MM.1S (cell line): ENCODE results near the gene BFSP1.

Source experiments
- DNase-seq: peaks from one replicate; pipeline ENCODE4 v3.0.0-alpha.2; 2015
- H2AFZ ChIP-seq: fragments of 300-600 bp; sonication (generic); 2 replicates; pipeline ENCODE4 v1.6.0; 2016; ENCODE audit warnings: antibody characterized with exemption, low read length
- H3F3A ChIP-seq: fragments of 300-600 bp; sonication (generic); 2 replicates; pipeline ENCODE4 v1.6.1; 2016; ENCODE audit warnings: mild to moderate bottlenecking, antibody characterized with exemption, low read length, moderate library complexity, mixed read lengths; ENCODE audit not compliant: insufficient read depth
- H3K27ac ChIP-seq: fragments of 300-600 bp; sonication (generic); 2 replicates; pipeline ENCODE4 v1.5.1; 2016; ENCODE audit warnings: mild to moderate bottlenecking, low read length
- H3K27me3 ChIP-seq: fragments of 300-600 bp; sonication (generic); replicated peaks from 2 replicates; pipeline ENCODE4 v1.6.0; 2016; ENCODE audit warnings: low read length; ENCODE audit not compliant: insufficient read depth
- H3K36me3 ChIP-seq: fragments of 300-600 bp; sonication (generic); replicated peaks from 2 replicates; pipeline ENCODE4 v1.6.1; 2016; ENCODE audit warnings: mild to moderate bottlenecking, low read length, mixed read lengths; ENCODE audit not compliant: insufficient read depth
- H3K4me1 ChIP-seq: fragments of 300-600 bp; sonication (generic); 2 replicates; pipeline ENCODE4 v1.6.1; 2016; ENCODE audit warnings: low read length, mixed read lengths
- H3K4me2 ChIP-seq: fragments of 300-600 bp; sonication (generic); 2 replicates; pipeline ENCODE4 v1.6.0; 2016; ENCODE audit warnings: low read depth, low read length
- H3K4me3 ChIP-seq: fragments of 300-600 bp; sonication (generic); 2 replicates; pipeline ENCODE4 v1.5.1; 2016; ENCODE audit warnings: low read length, mixed read lengths
- H3K79me2 ChIP-seq: fragments of 300-600 bp; sonication (generic); 2 replicates; pipeline ENCODE4 v1.6.1; 2016; ENCODE audit warnings: mixed run types, low read length, mixed read lengths
- H3K9ac ChIP-seq: fragments of 300-600 bp; sonication (generic); 2 replicates; pipeline ENCODE4 v1.6.1; 2016; ENCODE audit warnings: low read length, mixed read lengths
- H3K9me2 ChIP-seq: fragments of 300-600 bp; sonication (generic); replicated peaks from 2 replicates; pipeline ENCODE4 v1.6.1; 2016; ENCODE audit warnings: mild to moderate bottlenecking, low read length, mixed read lengths; ENCODE audit not compliant: insufficient read depth
- H3K9me3 ChIP-seq: fragments of 300-600 bp; sonication (generic); replicated peaks from 2 replicates; pipeline ENCODE4 v1.6.1; 2016; ENCODE audit warnings: mild to moderate bottlenecking, low read length, mixed read lengths; ENCODE audit not compliant: insufficient read depth
- H4K20me1 ChIP-seq: fragments of 300-600 bp; sonication (generic); 2 replicates; pipeline ENCODE4 v1.6.1; 2016; ENCODE audit warnings: mild to moderate bottlenecking, low read length, moderate library complexity, mixed read lengths; ENCODE audit not compliant: insufficient read depth
- CTCF ChIP-seq: fragments of 300-600 bp; sonication (generic); IDR thresholded peaks from 2 replicates; pipeline ENCODE4 v1.5.1; 2016; ENCODE audit warnings: antibody characterized with exemption, low read length, mixed read lengths
- EZH2 ChIP-seq: fragments of 300-600 bp; sonication (generic); optimal IDR thresholded peaks from 2 replicates; pipeline ENCODE3; 2017; ENCODE audit warnings: low read depth, mild to moderate bottlenecking, antibody characterized with exemption, low read length, mixed read lengths
- EZH2phosphoT487 ChIP-seq: fragments of 300-600 bp; sonication (generic); IDR thresholded peaks from 2 replicates; pipeline ENCODE4 v1.6.1; 2018; ENCODE audit warnings: antibody characterized with exemption, low read length

BFSP1 gene

GRCh38 chr20:17542481-17542880 lies 11.3 kb upstream of the BFSP1 start:
- Histone ChIP-seq H3F3A (no peaks in the 10 kb centered on the region), H3K9ac (no peak overlapping the region), H3K36me3 (no peaks in the 10 kb centered on the region), H3K27ac (no peak overlapping the region), H3K27me3 (no peaks in the 10 kb centered on the region), H3K4me2 (no peak overlapping the region), H3K9me2 (no peaks in the 10 kb centered on the region), H2AFZ (no peak overlapping the region), H4K20me1 (no peaks in the 10 kb centered on the region), H3K4me3 (no peak overlapping the region), H3K9me3 (no peaks in the 10 kb centered on the region), H3K4me1 (no peaks in the 10 kb centered on the region), H3K79me2 (no peaks in the 10 kb centered on the region)
- no peak for DNase-seq
- no peak for TF ChIP-seq EZH2phosphoT487
- TF ChIP-seq EZH2: no peak
- TF ChIP-seq CTCF: no peak

- H3K9me2 ChIP-seq: no peaks in the 10 kb centered on the region
- no peaks in the 10 kb centered on the region for H3K27me3 ChIP-seq
- no peak for DNase-seq
- H3K27ac ChIP-seq: no peak overlapping the region
- H3F3A ChIP-seq: no peaks in the 10 kb centered on the region
- no peak overlapping the region for H3K4me2 ChIP-seq
- no peaks in the 10 kb centered on the region for H3K4me1 ChIP-seq
- H3K36me3 ChIP-seq: no peaks in the 10 kb centered on the region
- no peaks in the 10 kb centered on the region for H4K20me1 ChIP-seq
- no peak overlapping the region for H3K9ac ChIP-seq
- H2AFZ ChIP-seq: no peak overlapping the region
- no peak overlapping the region for H3K4me3 ChIP-seq
- TF ChIP-seq EZH2 (no peak), EZH2phosphoT487 (no peak), CTCF (no peak)
- H3K79me2 ChIP-seq: no peaks in the 10 kb centered on the region
- H3K9me3 ChIP-seq: no peaks in the 10 kb centered on the region
These were observed 10.8 kb upstream of the BFSP1 start for GRCh38 chr20:17541996-17542395.

- H3K9me2 ChIP-seq: no peaks in the 10 kb centered on the region
- H3K9me3 ChIP-seq: no peaks in the 10 kb centered on the region
- H4K20me1 ChIP-seq: no peaks in the 10 kb centered on the region
- H2AFZ ChIP-seq: no peak overlapping the region
- no peaks in the 10 kb centered on the region for H3K27me3 ChIP-seq
- H3K4me3 ChIP-seq: no peak overlapping the region
- H3K4me2 ChIP-seq: no peak overlapping the region
- no peak for DNase-seq
- TF ChIP-seq CTCF: no peak
- no peak for TF ChIP-seq EZH2phosphoT487
- no peak for TF ChIP-seq EZH2
- no peaks in the 10 kb centered on the region for H3K36me3 ChIP-seq
- H3K27ac ChIP-seq: no peak overlapping the region
- no peaks in the 10 kb centered on the region for H3K79me2 ChIP-seq
- H3K4me1 ChIP-seq: no peaks in the 10 kb centered on the region
- H3K9ac ChIP-seq: no peak overlapping the region
- H3F3A ChIP-seq: no peaks in the 10 kb centered on the region
These were observed 10.4 kb upstream of the BFSP1 start for GRCh38 chr20:17541596-17541995.
